Caki2 (cell line): ENCODE measurements around the gene MPZL3. TPM values are rescaled to one million over a fixed set of nuclear protein-coding genes. Genes with fewer than 3 reads are reported as not detected.

Source experiments
- total RNA-seq: library from RNA; depleted of rRNA; stranded (reverse); fragments of >200 nt; shearing (Covaris generic); gene quantifications from 2 replicates; pipeline ENCODE4 v1.2.3, GENCODE V29; 2014; ENCODE audit warnings: low replicate concordance; rRNA removed

MPZL3 gene
- total RNA-seq, 1 experiment from 2014 or later: 9.1 TPM

Other genes with a start within 250 kb of the MPZL3 start
- not detected in 2 replicates for gene TMPRSS4, start 175.3 kb downstream of the MPZL3 start, total RNA-seq
- not detected in 2 replicates for gene SMIM35, start 165.4 kb downstream of the MPZL3 start, total RNA-seq
- gene SCN4B, start 99.5 kb downstream of the MPZL3 start, total RNA-seq: 0.38 and 0.68 TPM in 2 replicates
- not detected in 2 replicates for gene SCN2B, start 75.7 kb downstream of the MPZL3 start, total RNA-seq
- gene JAML, start 27.4 kb downstream of the MPZL3 start, total RNA-seq: not detected in 2 replicates
- not detected in 2 replicates for gene MPZL2, start 11.9 kb upstream of the MPZL3 start, total RNA-seq
- gene CD3E, start 52.4 kb upstream of the MPZL3 start, total RNA-seq: not detected in 2 replicates
- gene CD3D, start 90.3 kb upstream of the MPZL3 start, total RNA-seq: not detected in 2 replicates
- not detected in 2 replicates for gene CD3G, start 92.0 kb upstream of the MPZL3 start, total RNA-seq
- gene UBE4A, start 107.2 kb upstream of the MPZL3 start, total RNA-seq: 13.3 and 16.0 TPM in 2 replicates
- gene ATP5MG, start 149.2 kb upstream of the MPZL3 start, total RNA-seq: 126 and 158 TPM in 2 replicates
- gene KMT2A, start 184.1 kb upstream of the MPZL3 start, total RNA-seq: 5.3 and 20.3 TPM in 2 replicates